GM12891 (cell line): ENCODE data around the gene CYP3A5.

ENCODE experiments used
- PAX5 ChIP-seq: IDR thresholded peaks from 2 replicates; pipeline ENCODE4 v1.6.1; 2011; ENCODE audit warnings: low read length, moderate library complexity, mild to moderate bottlenecking; ENCODE audit not compliant: insufficient read depth, severe bottlenecking
- POLR2A ChIP-seq: IDR thresholded peaks from 2 replicates; pipeline ENCODE4 v1.6.1; 2011; ENCODE audit warnings: low read depth, low read length, control low read depth
- POLR2AphosphoS5 ChIP-seq: IDR thresholded peaks from 2 replicates; pipeline ENCODE4 v1.6.1; 2011; ENCODE audit warnings: low read depth, low read length, control low read depth
- POU2F2 ChIP-seq: IDR thresholded peaks from 2 replicates; pipeline ENCODE4 v1.6.1; 2011; ENCODE audit warnings: low read depth, mild to moderate bottlenecking, control low read depth, low read length, moderate library complexity
- TAF1 ChIP-seq: IDR thresholded peaks from 2 replicates; pipeline ENCODE4 v1.6.1; 2011; ENCODE audit warnings: low read depth, low read length, control low read depth

GRCh38 chr7:99614495-99614894 is 65.3 kb downstream of the CYP3A5 start:
- TF ChIP-seq TAF1, result no peak
- TF ChIP-seq POLR2A, result no peak
- no peak for TF ChIP-seq POLR2AphosphoS5
- TF ChIP-seq POU2F2, result no peak
- no peak for TF ChIP-seq PAX5
